NT2/D1 (cell line): Measurements from ENCODE around the gene CYRIA.

Experiments used
- DNase-seq: peaks from one replicate; pipeline ENCODE4 v3.0.0-alpha.2; 2011; ENCODE audit warnings: low read depth, low spot score
- H3K27me3 ChIP-seq: 2 replicates; pipeline ENCODE4 v1.6.0; 2011; ENCODE audit warnings: mild to moderate bottlenecking; ENCODE audit not compliant: insufficient read length, insufficient read depth
- H3K36me3 ChIP-seq: 2 replicates; pipeline ENCODE4 v1.6.1; 2011; ENCODE audit warnings: mild to moderate bottlenecking, low read length, mixed read lengths; ENCODE audit not compliant: insufficient read depth, insufficient read length
- H3K4me1 ChIP-seq: 2 replicates; pipeline ENCODE4 v1.5.1; 2011; ENCODE audit not compliant: insufficient read depth, insufficient read length
- H3K4me3 ChIP-seq: 2 replicates; pipeline ENCODE4 v1.5.1; 2011; ENCODE audit warnings: low read depth; ENCODE audit not compliant: insufficient read length
- H3K9ac ChIP-seq: 2 replicates; pipeline ENCODE4 v1.6.0; 2011; ENCODE audit warnings: low read depth; ENCODE audit not compliant: insufficient read length
- H3K9me3 ChIP-seq: 2 replicates; pipeline ENCODE4 v1.5.1; 2011; ENCODE audit warnings: mild to moderate bottlenecking, low read length; ENCODE audit not compliant: insufficient read depth
- SUZ12 ChIP-seq: IDR thresholded peaks from 2 replicates; pipeline ENCODE4 v1.6.1; 2011; ENCODE audit not compliant: insufficient read length, insufficient read depth; ENCODE audit errors: extremely low read depth
- YY1 ChIP-seq: IDR thresholded peaks from 2 replicates; pipeline ENCODE4 v1.6.1; 2011; ENCODE audit not compliant: insufficient read length, insufficient read depth
- ZNF274 ChIP-seq: IDR thresholded peaks from 2 replicates; pipeline ENCODE4 v1.6.1; 2011; ENCODE audit warnings: mild to moderate bottlenecking, low read depth, low read length

The CYRIA gene

GRCh38 chr2:16622399-16622968, 43.1 kb downstream of the CYRIA start:
- Histone ChIP-seq H3K9me3 (no peaks in the 10 kb centered on the region), H3K4me3 (no peak overlapping the region), H3K4me1 (peaks cover 4% of the 10 kb centered on the region), H3K9ac (no peak overlapping the region), H3K27me3 (no peaks in the 10 kb centered on the region), H3K36me3 (no peaks in the 10 kb centered on the region)
- no peak for TF ChIP-seq ZNF274
- no peak for TF ChIP-seq SUZ12
- TF ChIP-seq YY1 = no peak
- no peak for DNase-seq

GRCh38 chr2:16621316-16621715, 44.3 kb downstream of the CYRIA start:
- Histone ChIP-seq H3K4me1 (peaks cover 2% of the 10 kb centered on the region), H3K27me3 (no peaks in the 10 kb centered on the region), H3K9ac (no peak overlapping the region), H3K36me3 (no peaks in the 10 kb centered on the region), H3K4me3 (no peak overlapping the region), H3K9me3 (no peaks in the 10 kb centered on the region)
- DNase-seq = no peak
- TF ChIP-seq ZNF274 (no peak), YY1 (no peak), SUZ12 (no peak)

DNA sequence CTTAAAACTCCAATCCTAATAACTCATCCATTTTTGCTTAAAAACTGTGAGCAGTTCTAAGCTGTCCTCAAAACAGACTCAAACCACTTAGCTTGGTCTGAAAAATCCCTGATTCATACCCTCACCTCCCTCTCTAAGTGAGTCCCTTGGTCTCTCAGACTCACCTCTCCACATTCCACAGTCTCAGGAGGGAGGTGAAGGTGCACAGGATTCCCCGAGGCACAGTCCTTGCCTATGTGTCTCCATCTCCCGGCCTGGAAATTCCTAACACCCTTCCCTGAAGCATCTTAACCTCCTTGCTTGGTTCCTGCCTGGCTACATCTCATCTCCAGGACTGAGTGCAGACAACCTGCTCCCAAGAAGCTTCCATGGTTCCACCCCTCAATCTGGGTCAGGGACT, 45.0 kb downstream of the CYRIA start:
- peaks cover 2% of the 10 kb centered on the region for H3K4me1 ChIP-seq
- H3K4me3 ChIP-seq = no peak overlapping the region
- no peaks in the 10 kb centered on the region for H3K36me3 ChIP-seq

GRCh38 chr2:16619576-16620245, 45.9 kb downstream of the CYRIA start:
- TF ChIP-seq ZNF274 (no peak), YY1 (no peak), SUZ12 (no peak)
- Histone ChIP-seq H3K36me3 (no peaks in the 10 kb centered on the region), H3K9ac (no peak overlapping the region), H3K27me3 (no peaks in the 10 kb centered on the region), H3K4me1 (no peaks in the 10 kb centered on the region), H3K9me3 (no peaks in the 10 kb centered on the region), H3K4me3 (no peak overlapping the region)
- DNase-seq = no peak

More for the DNA sequence above, 45.0 kb downstream of the CYRIA start:
- Histone ChIP-seq H3K27me3 (no peaks in the 10 kb centered on the region), H3K9me3 (no peaks in the 10 kb centered on the region), H3K9ac (no peak overlapping the region)
- no peak for DNase-seq
- TF ChIP-seq YY1 (no peak), ZNF274 (no peak), SUZ12 (no peak)

- Histone ChIP-seq H3K27me3 (no peaks in the 10 kb centered on the region), H3K9me3 (no peaks in the 10 kb centered on the region), H3K9ac (no peak overlapping the region), H3K4me1 (no peaks in the 10 kb centered on the region), H3K4me3 (no peak overlapping the region), H3K36me3 (no peaks in the 10 kb centered on the region)
- peak; percentile 36 for DNase-seq
- TF ChIP-seq ZNF274 (no peak), YY1 (no peak), SUZ12 (no peak)
Measured at GRCh38 chr2:16617282-16618266, 48.1 kb downstream of the CYRIA start.
